HG02970 (cell line): Measurements from ENCODE around the gene ZNF263.

ENCODE experiments used
- ATAC-seq: cut with Tn5 transposase; IDR thresholded peaks from one replicate; pipeline ENCODE4 v1.9.1; 2021; ENCODE audit warnings: mild to moderate bottlenecking, moderate library complexity, moderate number of reproducible peaks; ENCODE audit not compliant: unreplicated experiment, low FRiP score

The ZNF263 gene

DNA sequence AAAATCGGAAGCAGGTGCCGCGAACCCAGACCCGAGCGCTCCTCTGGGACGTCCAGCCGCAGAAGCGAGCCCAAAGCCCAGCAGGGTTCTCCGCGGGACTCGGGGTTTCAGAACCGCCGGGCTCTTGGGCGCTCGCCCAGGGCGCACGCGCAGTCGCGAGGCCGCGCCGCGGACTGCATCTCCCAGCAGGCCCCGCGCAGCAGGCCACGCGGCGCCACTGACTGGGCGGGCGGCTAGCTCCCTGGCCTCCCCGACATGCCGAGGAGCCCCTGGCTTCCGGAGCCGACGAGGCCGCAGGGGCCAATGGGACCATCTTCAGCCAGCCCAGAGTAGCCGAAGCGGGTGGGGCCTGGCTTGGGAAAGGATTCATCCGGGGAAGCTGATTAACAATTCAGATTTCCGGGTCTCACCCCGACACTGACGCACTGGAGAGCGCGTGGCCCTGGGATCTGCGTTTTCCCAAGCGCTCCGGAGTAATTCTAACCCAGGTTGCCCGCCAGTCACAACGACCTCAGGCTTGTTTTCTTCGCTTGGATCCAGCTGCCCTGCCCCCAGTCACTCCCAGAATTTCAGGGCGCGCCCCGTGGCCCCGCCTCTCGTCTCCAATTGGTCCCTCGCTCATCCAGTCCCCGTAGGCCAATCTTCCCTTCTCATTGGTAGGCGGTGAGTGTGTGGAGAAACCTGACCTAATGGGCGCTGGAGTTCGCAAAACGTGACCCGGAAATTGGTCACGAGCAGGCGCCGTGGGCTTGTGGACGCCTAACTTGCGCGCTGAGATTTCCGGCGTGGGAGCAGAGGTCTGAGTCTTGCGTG is at the start of gene ZNF263:
Gene ZNF263 (plus strand): TSS at position 762 of the 813 bp plus-strand sequence. CDS start 328 bp downstream, outside the sequence.
- peak; percentile 80 for ATAC-seq

DNA sequence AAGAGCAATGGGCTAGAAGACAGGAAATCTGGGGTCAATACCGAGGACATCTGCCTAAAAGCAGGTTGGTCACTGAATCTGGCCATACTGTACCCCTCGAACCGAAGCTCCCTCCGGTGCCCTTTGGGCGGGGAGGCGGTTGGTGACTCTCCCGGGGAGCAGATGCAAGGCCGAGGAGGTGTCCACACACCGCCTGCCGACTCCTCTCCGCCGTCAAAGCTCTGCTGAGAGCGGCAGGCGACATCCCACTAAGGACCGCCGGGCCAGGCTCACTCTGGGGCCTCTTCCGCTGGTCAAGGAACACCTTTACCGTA is 48.8 kb upstream of the ZNF263 start:
- ATAC-seq = no peak

DNA sequence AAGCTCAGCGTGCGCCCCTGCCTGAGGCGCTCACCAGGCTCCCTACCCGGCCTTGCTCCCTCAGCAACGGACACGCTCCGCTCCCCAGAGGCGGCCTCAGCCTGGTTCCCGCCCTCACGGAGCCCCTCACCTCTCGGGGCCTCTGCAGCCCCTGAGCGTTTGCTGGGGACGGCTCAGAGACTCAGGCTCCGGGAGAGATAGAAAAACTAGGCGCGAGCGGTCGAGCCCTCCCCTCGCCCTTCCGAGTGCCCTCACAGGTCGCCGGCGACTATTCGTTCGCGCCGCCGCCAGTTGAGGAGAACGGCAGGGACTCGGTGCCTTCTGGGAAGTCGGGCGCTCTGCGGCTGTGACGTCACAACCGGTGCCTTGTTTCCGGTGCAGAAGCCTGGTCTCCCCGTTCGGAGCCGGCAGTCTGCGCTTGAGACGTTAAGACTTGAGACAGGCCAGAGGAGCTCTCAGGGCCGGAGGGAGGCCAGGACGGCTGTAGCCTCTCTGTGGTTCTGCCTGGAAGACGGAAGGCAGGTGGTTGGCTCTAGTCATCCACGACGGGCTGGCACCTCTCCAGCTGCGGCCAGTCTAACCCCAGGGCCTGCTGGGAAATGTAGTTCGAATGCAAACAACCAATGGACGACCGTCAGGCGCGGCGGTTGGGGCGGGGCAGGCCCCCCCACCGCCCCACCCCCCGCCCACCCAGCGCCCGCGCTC is 48.3 kb upstream of the ZNF263 start, which contains the start of gene ZNF200:
Gene ZNF200 (minus strand): TSS at position 302 of the 705 bp plus-strand sequence. CDS start 1,403 bp downstream, outside the sequence.
- ATAC-seq = peak; percentile 91

DNA sequence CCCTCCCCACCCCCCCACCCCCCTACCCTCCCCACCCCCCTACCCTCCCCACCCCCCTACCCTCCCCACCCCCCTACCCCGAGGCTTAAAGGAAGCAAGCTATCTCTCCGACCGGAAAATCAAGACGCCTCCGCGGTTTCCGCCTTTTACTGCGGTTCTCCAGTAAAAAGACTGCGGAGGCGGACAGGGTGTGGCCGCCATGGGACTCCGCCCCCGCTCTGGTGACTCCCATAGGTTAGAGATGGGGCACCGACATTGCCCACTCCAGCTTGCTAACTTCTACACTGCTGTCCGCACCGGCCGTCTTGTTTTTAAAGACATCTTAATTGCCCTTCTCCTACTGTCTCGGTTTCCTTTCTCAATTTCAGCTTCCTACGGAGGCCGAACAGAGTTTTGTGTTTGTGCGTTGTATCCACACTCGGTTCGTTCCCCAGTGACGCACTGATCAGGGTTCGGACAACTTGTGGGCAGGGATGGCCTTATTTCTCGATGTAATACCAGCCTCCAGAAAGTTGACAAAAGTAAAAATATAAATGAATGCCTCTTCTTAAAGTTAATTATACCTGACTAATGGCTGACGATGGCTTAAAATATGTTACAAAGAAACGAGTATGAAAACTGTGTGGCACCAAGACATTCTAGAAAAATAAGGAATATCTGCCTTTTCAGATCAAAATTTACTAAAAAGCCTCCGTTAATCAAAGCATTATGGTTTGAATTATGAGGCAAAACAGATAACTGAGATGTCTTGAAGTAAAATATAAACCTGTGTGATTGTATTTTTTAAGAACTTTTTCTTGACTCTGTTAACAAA is 47.2 kb upstream of the ZNF263 start:
- no peak for ATAC-seq

DNA sequence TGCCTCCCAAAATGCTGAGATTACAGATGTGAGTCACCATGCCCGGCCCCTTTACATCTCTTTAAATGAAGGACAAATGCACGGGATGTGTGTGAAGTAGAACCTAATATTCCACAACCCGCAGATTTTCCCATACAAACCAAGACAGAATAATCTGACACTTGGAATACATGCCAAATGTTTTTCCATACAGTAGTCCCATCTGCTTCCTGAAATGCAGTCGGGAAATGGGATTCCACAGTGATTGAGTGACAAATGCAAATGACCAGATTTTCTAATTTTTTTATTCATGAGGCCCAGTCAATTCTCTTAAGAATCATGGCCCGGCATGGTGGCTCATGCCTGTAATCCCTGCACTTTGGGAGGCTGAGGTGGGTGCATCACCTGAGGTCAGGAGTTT is 41.5 kb upstream of the ZNF263 start:
- no peak for ATAC-seq

DNA sequence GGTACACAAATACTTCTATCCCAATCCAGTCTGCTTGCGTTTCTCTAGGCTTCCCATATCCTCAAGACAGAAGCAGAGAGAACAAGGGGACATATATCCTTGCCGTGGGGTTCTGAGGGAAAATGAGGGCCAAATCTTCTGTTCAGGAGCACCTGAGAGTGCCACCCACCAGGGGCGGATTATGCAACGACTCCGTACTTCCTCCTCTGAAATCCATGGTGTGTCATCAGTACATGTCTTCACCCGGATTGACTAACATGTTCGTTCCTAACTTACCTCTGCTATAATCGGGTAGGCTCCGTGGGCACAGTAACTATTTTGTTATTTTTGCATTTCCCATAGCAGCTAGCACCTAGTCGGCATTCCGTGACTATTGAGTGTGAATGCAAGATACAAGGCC is 40.6 kb upstream of the ZNF263 start:
- ATAC-seq = no peak

DNA sequence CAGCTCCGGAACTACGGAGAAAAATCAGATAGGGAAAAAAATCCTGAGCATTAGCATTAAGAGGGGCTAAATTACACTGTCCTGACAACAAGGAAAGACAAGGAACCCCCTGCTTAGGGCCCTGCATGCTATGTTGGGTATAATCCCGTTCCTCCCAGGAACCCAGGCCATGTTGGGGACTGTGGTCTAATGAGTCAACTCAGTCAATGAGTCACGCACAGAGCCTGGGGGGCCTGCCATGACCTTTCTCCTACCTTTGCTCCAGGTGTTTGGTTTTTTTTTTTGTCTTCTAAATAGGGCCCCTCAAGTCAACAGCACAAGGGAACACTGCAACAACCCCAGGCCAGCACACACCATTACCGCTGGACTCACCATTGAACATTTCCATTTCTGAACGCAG is 39.4 kb upstream of the ZNF263 start:
- ATAC-seq = no peak

DNA sequence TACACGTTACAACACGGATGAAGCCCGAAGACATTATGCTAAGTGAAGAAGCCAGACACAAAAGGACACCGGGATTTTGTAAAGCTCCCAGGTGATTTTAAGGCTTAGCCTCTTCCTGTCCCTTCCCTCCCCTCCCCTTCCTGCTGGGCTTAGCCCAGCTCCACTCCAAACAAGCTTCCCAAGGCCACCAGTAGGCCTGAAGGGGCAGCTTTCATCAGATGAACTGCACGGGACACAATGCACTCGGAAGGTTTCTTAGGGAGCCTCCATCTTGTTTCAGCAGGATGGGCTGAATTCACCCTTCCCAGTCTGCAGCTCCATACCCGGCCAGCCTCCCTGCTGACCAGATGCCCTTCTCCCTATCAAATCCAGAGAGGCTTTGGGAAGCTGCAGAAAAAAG is 37.3 kb upstream of the ZNF263 start:
- no peak for ATAC-seq

DNA sequence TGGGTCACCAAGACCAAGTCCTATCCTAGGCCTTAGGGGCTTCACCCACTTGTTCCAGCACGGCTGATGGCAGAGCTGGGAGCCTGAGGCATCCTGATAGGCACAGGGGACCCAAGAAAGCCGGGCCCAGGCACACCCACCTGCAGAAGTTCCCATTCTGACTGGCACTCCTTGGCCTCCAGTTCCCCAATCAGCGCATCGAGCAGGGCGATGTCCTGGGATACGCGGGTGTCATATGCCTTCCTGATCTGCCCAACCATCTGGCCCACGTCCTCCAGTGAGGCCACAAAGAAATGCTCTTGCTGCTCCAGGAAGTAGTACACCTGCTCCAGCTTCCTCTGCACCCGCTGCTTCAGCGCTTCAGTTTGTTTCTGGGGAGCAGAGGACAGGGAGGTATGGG is 36.4 kb upstream of the ZNF263 start:
- ATAC-seq = no peak

DNA sequence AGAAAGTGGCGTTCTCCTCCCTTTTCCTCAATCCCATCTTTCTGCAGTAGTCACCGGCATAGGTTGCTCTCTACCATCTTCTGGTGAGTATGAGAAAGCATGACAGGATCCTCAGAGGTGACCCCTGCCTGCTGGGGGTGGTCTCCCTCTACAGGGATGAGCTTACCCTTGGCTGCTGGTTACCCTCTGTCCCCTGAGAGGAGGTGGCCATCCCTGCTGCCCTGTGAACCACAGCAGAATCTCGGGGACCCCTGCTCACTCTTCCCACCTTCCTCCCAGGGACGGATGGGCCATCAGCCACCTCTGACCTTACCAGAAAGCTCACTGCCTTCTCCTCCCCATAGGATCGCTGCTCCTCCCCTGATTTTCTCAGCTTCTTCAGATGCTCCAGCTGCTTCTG is 34.7 kb upstream of the ZNF263 start:
- ATAC-seq = no peak

DNA sequence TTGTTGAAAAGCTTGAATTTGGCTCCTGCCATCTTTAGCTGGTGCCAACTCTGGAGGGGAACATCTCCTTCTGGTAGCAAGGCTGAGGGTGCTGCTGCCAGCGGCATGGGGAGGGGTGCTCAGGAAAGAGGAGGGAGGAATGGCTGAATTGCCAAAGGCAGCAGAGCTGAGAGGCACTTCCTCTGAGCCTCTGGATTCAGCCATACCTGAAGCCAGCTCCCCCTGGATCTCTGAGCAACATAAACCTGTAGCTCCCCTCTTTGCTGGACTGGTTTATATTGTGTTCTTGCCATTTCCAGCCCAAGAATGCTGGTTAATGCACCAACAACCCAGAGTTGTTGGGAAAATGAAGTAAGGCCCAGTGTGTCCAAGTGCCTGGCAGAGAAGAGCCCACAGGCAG is 34.3 kb upstream of the ZNF263 start:
- ATAC-seq = no peak

DNA sequence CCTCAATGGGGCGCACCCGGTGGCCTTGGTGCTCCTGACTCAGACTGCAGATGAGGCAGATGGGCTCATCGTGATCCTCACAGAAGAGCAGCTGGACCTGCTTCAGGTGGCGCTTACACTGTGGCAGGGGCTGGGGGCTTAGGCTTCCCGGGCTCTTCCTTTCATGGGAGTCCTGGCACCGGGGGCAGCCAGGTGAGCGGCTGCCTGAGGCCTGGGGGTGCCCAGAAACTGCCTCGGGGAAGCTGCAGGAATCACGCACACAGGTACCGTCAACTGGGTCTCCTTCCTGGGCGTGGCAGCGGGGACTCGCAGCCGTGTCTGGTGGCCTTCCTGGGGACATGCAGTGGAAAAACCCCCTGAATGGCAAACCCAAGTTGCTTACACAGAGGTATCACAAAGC is 33.8 kb upstream of the ZNF263 start:
- no peak for ATAC-seq

DNA sequence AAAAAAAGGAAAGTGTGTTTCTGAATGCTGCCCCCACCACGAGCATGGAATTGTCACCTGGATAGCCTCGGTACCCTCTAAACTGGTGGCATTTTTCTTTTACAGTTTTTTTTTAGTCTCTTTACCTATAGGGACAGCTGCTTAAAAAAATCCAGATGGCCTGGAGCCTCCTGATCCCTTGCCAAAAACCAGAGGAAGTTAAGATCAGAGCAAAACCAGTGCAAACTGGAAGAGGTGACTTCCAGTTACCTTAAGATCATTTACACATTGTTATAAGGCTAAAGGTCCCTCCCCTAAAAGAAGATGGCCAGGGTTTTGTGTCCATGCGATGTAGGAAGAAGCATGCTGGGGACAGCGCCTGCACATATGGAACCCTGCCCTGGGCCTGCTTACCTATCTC is 30.3 kb upstream of the ZNF263 start:
- no peak for ATAC-seq

DNA sequence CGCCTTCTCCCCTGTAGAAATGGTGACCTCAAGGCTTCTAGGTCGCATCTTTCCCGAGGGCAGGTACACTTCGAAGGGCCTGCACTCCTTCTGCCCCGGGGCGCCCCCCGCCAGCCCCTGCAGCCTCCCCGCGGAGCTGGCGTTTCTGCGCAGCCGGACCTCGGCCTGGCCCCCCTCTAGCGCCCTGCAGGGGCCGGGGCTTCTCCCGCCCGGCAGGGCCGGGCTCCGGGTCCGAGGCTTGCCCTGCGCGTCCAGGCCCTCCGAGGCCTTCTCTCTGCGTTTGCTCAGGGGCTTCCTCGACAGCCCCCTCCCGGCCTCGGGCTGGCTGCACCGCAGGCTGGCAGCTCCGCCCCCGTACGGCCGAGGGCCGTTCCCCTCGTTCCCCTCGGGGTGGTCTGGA is 29.0 kb upstream of the ZNF263 start:
- ATAC-seq = no peak

DNA sequence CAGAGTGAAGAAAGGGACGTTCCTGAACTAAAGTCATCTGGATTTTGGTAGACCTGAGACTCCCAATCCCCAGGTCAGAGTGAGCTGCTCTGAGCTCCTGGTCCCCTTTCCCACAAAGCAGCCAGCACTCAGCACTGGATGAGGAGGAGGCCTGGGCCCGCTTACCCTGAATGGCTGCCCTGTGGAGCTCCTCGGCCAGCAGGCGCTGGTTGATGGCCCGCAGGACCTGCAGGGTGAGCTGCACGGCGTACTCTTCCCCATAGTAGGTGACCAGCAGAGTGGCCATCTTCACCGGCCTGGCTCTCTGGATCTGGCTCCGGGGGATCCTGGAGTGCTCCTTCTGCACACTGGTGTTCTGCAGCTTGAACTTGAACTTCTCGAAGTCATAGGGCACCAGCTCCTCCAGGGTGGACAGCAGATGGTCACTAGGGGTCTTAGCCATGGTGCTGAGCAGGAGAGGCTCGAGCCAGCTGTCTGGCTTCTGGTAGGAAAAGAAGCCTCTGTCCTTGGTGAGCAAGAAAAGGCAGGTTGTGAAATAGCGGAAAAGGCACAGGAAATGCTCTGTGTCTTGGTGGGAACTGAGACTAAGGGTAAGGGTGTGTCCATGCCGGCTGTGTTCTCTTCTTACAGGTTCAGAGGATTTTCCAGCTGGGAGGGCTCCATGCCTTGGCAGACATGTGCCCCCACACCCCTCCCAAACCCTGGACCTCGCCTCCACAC is 27.0 kb upstream of the ZNF263 start, which contains the start of gene MEFV:
Gene MEFV (minus strand): TSS at position 488 of the 720 bp plus-strand sequence. CDS start 46 bp downstream, at position 442.
- no peak for ATAC-seq

DNA sequence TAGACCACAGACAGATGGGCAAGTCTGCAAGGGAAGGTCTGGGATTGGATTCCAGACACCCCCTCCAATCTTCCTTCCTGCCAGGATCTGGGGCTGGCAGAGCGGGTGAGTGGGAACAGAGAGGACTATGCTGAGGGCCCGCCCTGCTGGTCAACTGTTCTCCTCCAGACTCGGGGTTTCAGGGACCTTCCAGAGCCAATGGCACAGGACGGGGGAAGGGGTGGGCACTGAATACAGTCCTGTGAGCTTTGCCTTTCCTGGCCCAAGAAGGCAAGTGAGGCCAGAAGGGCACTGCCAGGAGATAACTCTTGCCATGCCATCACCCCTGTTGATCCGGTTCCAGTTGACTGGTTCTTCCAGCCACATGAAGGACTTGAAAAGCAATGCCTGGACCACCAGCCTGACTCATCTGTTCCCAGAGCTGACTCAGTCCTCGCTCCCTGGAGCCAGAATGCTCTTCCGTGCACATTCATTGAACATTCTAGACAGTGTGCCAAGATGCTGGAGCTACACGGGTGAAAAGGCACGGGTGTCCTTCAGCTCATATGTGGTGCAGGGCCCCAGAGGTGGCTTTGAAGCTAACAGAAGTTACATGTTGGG is 26.3 kb upstream of the ZNF263 start:
- ATAC-seq = no peak

DNA sequence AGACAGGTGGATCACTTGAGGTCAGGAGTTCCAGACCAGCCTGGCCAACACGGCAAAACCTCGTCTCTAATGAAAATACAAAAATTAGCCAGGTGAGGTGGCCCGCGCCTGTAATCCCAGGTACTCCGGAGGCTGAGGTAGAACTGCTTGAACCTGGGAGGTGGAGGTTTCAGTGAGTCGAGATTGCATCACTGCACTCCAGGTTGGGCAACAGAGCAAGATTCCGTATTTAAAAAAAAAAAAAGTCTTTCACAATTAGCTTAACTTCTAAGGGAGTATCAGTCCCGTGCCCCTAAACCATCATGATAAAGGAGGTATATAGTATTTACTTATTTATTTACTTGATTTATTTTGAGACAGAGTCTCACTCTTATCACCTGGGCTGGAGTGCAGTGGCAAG is 23.5 kb upstream of the ZNF263 start:
- no peak for ATAC-seq

DNA sequence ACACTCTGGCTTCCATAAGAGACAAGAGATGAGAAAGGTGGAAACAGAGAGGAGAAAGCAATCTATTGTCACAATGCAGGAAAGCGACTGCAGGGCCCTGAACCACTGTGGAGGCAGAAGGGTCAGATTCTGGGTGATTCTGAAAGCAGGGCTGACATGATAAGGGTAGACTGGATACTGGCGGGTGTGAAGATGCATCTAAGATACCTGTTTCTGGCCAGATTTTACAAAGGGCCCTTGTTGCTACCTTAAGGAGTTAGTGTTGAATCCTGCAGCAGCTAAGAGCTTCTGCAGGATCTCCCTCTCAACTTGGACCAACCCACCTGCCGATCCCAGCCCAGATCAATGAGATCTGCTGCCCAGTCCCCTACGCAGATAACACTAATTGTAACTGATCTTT is 20.8 kb upstream of the ZNF263 start:
- ATAC-seq = no peak

DNA sequence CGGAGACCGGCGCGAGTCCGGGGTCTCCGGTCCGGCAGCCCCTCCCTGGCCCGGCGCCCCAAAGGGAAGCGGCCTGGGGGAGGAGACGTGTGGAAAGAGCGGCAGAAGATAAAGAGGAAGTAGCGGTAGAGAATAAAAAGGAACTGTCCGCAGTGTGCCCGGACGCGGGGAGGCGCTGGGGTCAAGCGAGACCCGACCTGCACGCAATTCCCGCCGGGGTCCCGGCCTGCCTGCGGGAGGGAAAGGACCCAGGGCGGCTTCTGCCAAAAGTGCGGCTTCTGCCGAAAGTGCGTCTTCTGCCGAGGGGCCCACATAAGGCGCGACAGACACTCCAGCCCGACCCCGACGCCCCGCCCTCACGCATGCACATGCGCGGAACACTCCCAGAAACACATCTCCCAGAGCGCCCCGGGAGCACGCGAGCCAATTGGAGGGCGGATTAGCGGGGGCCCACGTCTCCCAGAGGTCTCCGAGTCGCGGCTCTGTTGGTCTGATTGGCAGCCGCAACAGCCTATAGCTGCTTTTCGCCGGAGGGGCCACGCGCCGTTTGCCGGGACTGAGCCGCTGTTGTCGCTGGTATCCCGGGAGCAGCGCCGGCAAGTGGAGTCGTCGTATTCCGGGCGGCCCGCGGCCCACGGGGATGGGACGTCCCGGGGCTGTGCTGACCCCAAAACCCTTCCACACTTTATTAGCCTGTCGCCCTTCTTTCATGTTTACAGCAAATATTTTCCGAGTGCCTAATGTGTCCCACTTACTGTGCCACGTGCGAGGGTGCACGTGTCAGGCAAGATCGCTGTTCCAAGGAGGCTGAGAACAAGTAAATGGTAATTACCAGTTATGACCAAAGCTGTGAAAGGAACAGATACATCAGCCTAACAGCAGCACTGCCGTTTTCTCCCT is 18.9 kb upstream of the ZNF263 start:
- peak; percentile 81 for ATAC-seq
